NCI-H2029 (cell line): ENCODE results near the gene NOB1.
"Not testable (repeated sequence)": the region's sequence is repeated elsewhere in the genome, so short reads cannot be mapped to it uniquely, and the experiment has no call there.

Source experiments
- DNase-seq: peaks from one replicate; lab custom pipeline; 2025; lab: John Stamatoyannopoulos, UW

NOB1 gene

GRCh38 chr16:69761983-69762813 lies 7.5 kb upstream of the NOB1 start, which contains the start of gene WWP2:
Gene WWP2, plus strand, starts transcription at chr16:69762332. Its CDS starts 24,679 bp downstream, at chr16:69787011.
- DNase-seq, result peak; percentile 50

- DNase-seq, result not testable (repeated sequence)
Measured at GRCh38 chr16:69757375-69757774, 2.6 kb upstream of the NOB1 start.

GRCh38 chr16:69756705-69757104 lies 2.0 kb upstream of the NOB1 start:
- DNase-seq, result no peak

GRCh38 chr16:69754143-69754468 lies 620 bp downstream of the NOB1 start:
- no peak for DNase-seq

GRCh38 chr16:69748694-69749345 lies 5.9 kb downstream of the NOB1 start:
- DNase-seq, result no peak

- no peak for DNase-seq
Measured at GRCh38 chr16:69747115-69747514, 7.6 kb downstream of the NOB1 start.

- DNase-seq, result no peak
Measured at GRCh38 chr16:69745959-69746358, 8.8 kb downstream of the NOB1 start.

- DNase-seq, result no peak
Measured at GRCh38 chr16:69745232-69745612, 9.5 kb downstream of the NOB1 start.

GRCh38 chr16:69744363-69745231 lies 10.1 kb downstream of the NOB1 start:
- DNase-seq, result no peak

- no peak for DNase-seq
Measured at GRCh38 chr16:69741951-69742904, 12.5 kb downstream of the NOB1 start.

GRCh38 chr16:69741519-69741918 lies 13.2 kb downstream of the NOB1 start:
- no peak for DNase-seq

GRCh38 chr16:69732101-69732500 lies 22.6 kb downstream of the NOB1 start:
- DNase-seq, result no peak

GRCh38 chr16:69731280-69731679 lies 23.4 kb downstream of the NOB1 start:
- DNase-seq, result not testable (repeated sequence)

- not testable (repeated sequence) for DNase-seq
Measured at GRCh38 chr16:69729030-69729429, 25.7 kb downstream of the NOB1 start.

- peak; percentile 77 for DNase-seq
Measured at GRCh38 chr16:69727916-69728270, 26.8 kb downstream of the NOB1 start.

- peak; percentile 81 for DNase-seq
Measured at GRCh38 chr16:69726313-69727060, 28.2 kb downstream of the NOB1 start, which contains the start of gene NQO1. Gene NQO1, minus strand, starts transcription at chr16:69726560. Its CDS starts 121 bp downstream, at chr16:69726439.

- no peak for DNase-seq
Measured at GRCh38 chr16:69725480-69726312, 29.0 kb downstream of the NOB1 start.

- DNase-seq, result no peak
Measured at GRCh38 chr16:69724981-69725479, 29.7 kb downstream of the NOB1 start.

GRCh38 chr16:69724414-69724873 lies 30.3 kb downstream of the NOB1 start:
- no peak for DNase-seq
